Natural killer cell (primary cell): ENCODE data around the gene KLHL36. TPM values are rescaled to one million over a fixed set of nuclear protein-coding genes. Genes with fewer than 3 reads are reported as not detected.

Source experiments
- ATAC-seq, 3 donors: fragments of 150-1000 bp in 2 of 3; fragments of 200-7000 bp in 1 of 3; cut with Tn5 transposase; 1 replicate in 1 of 3; 2 replicates in 2 of 3; pipeline ENCODE4 v1.10.0; 2021; ENCODE audit warnings: mild to moderate bottlenecking in 2 of 3, moderate library complexity in 2 of 3
- DNase-seq, 2 donors: peaks; one replicate each; pipeline versions ENCODE4 v3.0.0 to v3.0.0-alpha.2; 2013 to 2021; ENCODE audit warnings: mixed read lengths in 1 of 2
- H3K27ac ChIP-seq: one replicate; pipeline ENCODE4 v1.5.1; 2013; ENCODE audit warnings: mild to moderate bottlenecking, low read length
- H3K27me3 ChIP-seq: one replicate; pipeline ENCODE4 v1.6.1; 2013; ENCODE audit warnings: low read length; ENCODE audit not compliant: control insufficient read depth, insufficient read depth
- H3K36me3 ChIP-seq: one replicate; pipeline ENCODE4 v1.6.1; 2013; ENCODE audit warnings: low read length; ENCODE audit not compliant: control insufficient read depth, insufficient read depth
- H3K4me1 ChIP-seq: one replicate; pipeline ENCODE4 v1.6.1; 2013; ENCODE audit warnings: low read length; ENCODE audit not compliant: control insufficient read depth, insufficient read depth
- H3K4me3 ChIP-seq: one replicate; pipeline ENCODE4 v1.5.1; 2013; ENCODE audit warnings: low read length
- H3K9me3 ChIP-seq: one replicate; pipeline ENCODE4 v1.6.1; 2013; ENCODE audit warnings: low read length; ENCODE audit not compliant: control insufficient read depth, insufficient read depth
- H3K27ac Mint-ChIP-seq, 2 donors: one replicate each; pipeline ENCODE4 v1.8.0; 2022; ENCODE audit warnings: mild to moderate bottlenecking in 2 of 2, mixed read lengths in 2 of 2, moderate library complexity in 1 of 2
- H3K27me3 Mint-ChIP-seq, 2 donors: one replicate each; pipeline ENCODE4 v1.8.0; 2022; ENCODE audit warnings: low read depth in 2 of 2, mixed read lengths in 2 of 2
- H3K36me3 Mint-ChIP-seq: one replicate; pipeline ENCODE4 v1.8.0; 2022; ENCODE audit warnings: mixed read lengths
- H3K4me1 Mint-ChIP-seq, 2 donors: one replicate each; pipeline ENCODE4 v1.8.0; 2022; ENCODE audit warnings: mixed read lengths in 2 of 2
- H3K4me3 Mint-ChIP-seq: one replicate; pipeline ENCODE4 v1.8.0; 2022; ENCODE audit warnings: mild to moderate bottlenecking, moderate library complexity, mixed read lengths
- H3K9me3 Mint-ChIP-seq, 2 donors: one replicate each; pipeline ENCODE4 v1.8.0; 2022; ENCODE audit warnings: mixed read lengths in 2 of 2
- CTCF ChIP-seq: fragments of 200-600 bp; IDR thresholded peaks from one replicate; pipeline ENCODE4 v1.8.0; 2022; ENCODE audit warnings: antibody characterized with exemption
- WGBS: methylation state at CpG from one replicate; pipeline ENCODE4 v1.1.7; 2013; ENCODE audit warnings: missing lambda C conversion rate; ENCODE audit not compliant: insufficient coverage; 5-methylcytosine and 5-hydroxymethylcytosine counted together
- intact Hi-C: fragments of 100-400 bp; cut with micrococcal nuclease; formaldehyde crosslinking; loops from one replicate; pipeline ENCODE4 v1.14.2; 2022
- total RNA-seq, 4 donors: library from RNA; stranded (reverse); fragments of 120-200 nt in 1 of 4; gene quantifications; one replicate each; pipeline versions ENCODE4 v1.2.3 to v1.2.4, GENCODE V29; 2013 to 2022

The KLHL36 gene
- total RNA-seq, 3 donors from 2014 or later (not counting 1 experiment from before 2014, with no cell fraction given), result 47.2 to 62.3 (median 60.5) TPM

- Histone ChIP-seq H3K36me3 (no peaks in the 10 kb centered on the region), H3K4me1 (peaks cover 27% of the 10 kb centered on the region), H3K9me3 (no peaks in the 10 kb centered on the region), H3K27me3 (no peaks in the 10 kb centered on the region), H3K27ac (no peak overlapping the region), H3K4me3 (no peak overlapping the region)
- WGBS, result 93% methylated on average over 9 of the region's 9 CpGs
- Mint-ChIP-seq H3K4me3 (no peak overlapping the region), H3K27me3 (peaks cover 0 to 4% of the 10 kb centered on the region in 2 donors), H3K9me3 (no peaks in the 10 kb centered on the region), H3K4me1 (peaks cover 15 to 18% of the 10 kb centered on the region in 2 donors), H3K36me3 (no peaks in the 10 kb centered on the region), H3K27ac (no peak overlapping the region)
- no peak for ATAC-seq
- DNase-seq, result no peak
- TF ChIP-seq CTCF, result no peak
- intact Hi-C loops, result no loop called here
These were observed 14.7 kb upstream of the KLHL36 start for GRCh38 chr16:84633622-84634021.

- H3K36me3 ChIP-seq, result no peaks in the 10 kb centered on the region
- H3K9me3 ChIP-seq, result no peaks in the 10 kb centered on the region
- DNase-seq (no peak), ATAC-seq (no peak)
- Mint-ChIP-seq H3K4me3 (no peak overlapping the region), H3K9me3 (no peaks in the 10 kb centered on the region), H3K27ac (no peak overlapping the region), H3K27me3 (peaks cover 0 to 4% of the 10 kb centered on the region in 2 donors), H3K4me1 (peaks cover 14 to 16% of the 10 kb centered on the region in 2 donors), H3K36me3 (no peaks in the 10 kb centered on the region)
- no peak overlapping the region for H3K4me3 ChIP-seq
- WGBS, result 88% methylated on average over 8 of the region's 8 CpGs
- H3K27me3 ChIP-seq, result no peaks in the 10 kb centered on the region
- no peak for TF ChIP-seq CTCF
- intact Hi-C loops, result no loop called here
- peaks cover 17% of the 10 kb centered on the region for H3K4me1 ChIP-seq
- H3K27ac ChIP-seq, result no peak overlapping the region
These were observed 12.6 kb upstream of the KLHL36 start for GRCh38 chr16:84635702-84636101.

GRCh38 chr16:84637709-84638108 is 10.6 kb upstream of the KLHL36 start:
- Mint-ChIP-seq H3K27ac (no peak overlapping the region), H3K4me1 (peaks cover 6 to 8% of the 10 kb centered on the region in 2 donors), H3K4me3 (no peak overlapping the region), H3K27me3 (peaks cover 0 to 4% of the 10 kb centered on the region in 2 donors), H3K36me3 (no peaks in the 10 kb centered on the region), H3K9me3 (no peaks in the 10 kb centered on the region)
- Histone ChIP-seq H3K36me3 (no peaks in the 10 kb centered on the region), H3K27ac (no peak overlapping the region), H3K4me3 (no peak overlapping the region), H3K27me3 (no peaks in the 10 kb centered on the region), H3K4me1 (peaks cover 18% of the 10 kb centered on the region), H3K9me3 (no peaks in the 10 kb centered on the region)
- 79% methylated on average over 4 of the region's 4 CpGs for WGBS
- DNase-seq (no peak), ATAC-seq (no peak)
- intact Hi-C loops, result no loop called here
- no peak for TF ChIP-seq CTCF

GRCh38 chr16:84638231-84638806 is 10.0 kb upstream of the KLHL36 start:
- Histone ChIP-seq H3K9me3 (no peaks in the 10 kb centered on the region), H3K27ac (no peak overlapping the region), H3K27me3 (no peaks in the 10 kb centered on the region), H3K4me3 (no peak overlapping the region), H3K4me1 (peaks cover 23% of the 10 kb centered on the region), H3K36me3 (no peaks in the 10 kb centered on the region)
- no peak for ATAC-seq
- Mint-ChIP-seq H3K4me3 (no peak overlapping the region), H3K36me3 (no peaks in the 10 kb centered on the region), H3K4me1 (peaks cover 6 to 8% of the 10 kb centered on the region in 2 donors), H3K9me3 (no peaks in the 10 kb centered on the region), H3K27ac (no peak overlapping the region), H3K27me3 (peaks cover 0 to 4% of the 10 kb centered on the region in 2 donors)
- WGBS, result 90% methylated on average over 8 of the region's 8 CpGs
- TF ChIP-seq CTCF, result no peak
- no peak for DNase-seq
- intact Hi-C loops, result no loop called here
